Skeletal muscle tissue (tissue), 4 donors: ENCODE measurements around the gene SNX25. TPM values are rescaled to one million over a fixed set of nuclear protein-coding genes. Genes with fewer than 3 reads are reported as not detected.
"Not testable (repeated sequence)": the region's sequence is repeated elsewhere in the genome, so short reads cannot be mapped to it uniquely, and the experiment has no call there.

Source experiments
- H3K27ac ChIP-seq: one replicate; pipeline ENCODE4 v1.7.0; 2013; ENCODE audit warnings: mild to moderate bottlenecking, low read depth, low read length, inconsistent platforms
- H3K27me3 ChIP-seq, 3 donors: one replicate each; pipeline ENCODE4 v1.7.0; 2013; ENCODE audit warnings: low read length in 3 of 3; ENCODE audit not compliant: control insufficient read depth in 3 of 3, insufficient read depth in 3 of 3
- H3K36me3 ChIP-seq, 3 donors: one replicate each; pipeline ENCODE4 v1.7.0; 2013; ENCODE audit warnings: low read length in 3 of 3; ENCODE audit not compliant: control insufficient read depth in 3 of 3, insufficient read depth in 3 of 3
- H3K4me1 ChIP-seq, 3 donors: one replicate each; pipeline ENCODE4 v1.7.0; 2013; ENCODE audit warnings: low read length in 3 of 3, mild to moderate bottlenecking in 3 of 3; ENCODE audit not compliant: control insufficient read depth in 3 of 3, insufficient read depth in 3 of 3
- H3K4me3 ChIP-seq, 3 donors: one replicate each; pipeline ENCODE4 v1.7.0; 2013; ENCODE audit warnings: low read length in 3 of 3
- H3K9ac ChIP-seq, 3 donors: one replicate each; pipeline ENCODE4 v1.7.0; 2013; ENCODE audit warnings: low read length in 3 of 3, mild to moderate bottlenecking in 3 of 3, moderate library complexity in 2 of 3, low read depth in 1 of 3
- H3K9me3 ChIP-seq, 3 donors: one replicate each; pipeline ENCODE4 v1.7.0; 2013; ENCODE audit warnings: low read length in 3 of 3; ENCODE audit not compliant: control insufficient read depth in 3 of 3
- total RNA-seq: library from RNA; depleted of rRNA; stranded (reverse); fragments of >200 nt; gene quantifications from one replicate; pipeline ENCODE4 v1.2.3, GENCODE V29; 2014
- donor health status: Osteomylitis.

SNX25 gene
- total RNA-seq, 1 donor from 2014 or later: 12.5 TPM

GRCh38 chr4:185227713-185228278, 18.4 kb downstream of the SNX25 start:
- Histone ChIP-seq H3K36me3 (no peaks in the 10 kb centered on the region), H3K9ac (no peak overlapping the region), H3K4me1 (peaks cover 0 to 10% (median 7%) of the 10 kb centered on the region in 3 donors), H3K27me3 (no peaks in the 10 kb centered on the region), H3K9me3 (no peaks in the 10 kb centered on the region), H3K27ac (no peak overlapping the region), H3K4me3 (no peak overlapping the region)

GRCh38 chr4:185229021-185229818, 19.8 kb downstream of the SNX25 start:
- no peaks in the 10 kb centered on the region for H3K9me3 ChIP-seq
- H3K4me1 ChIP-seq: peaks cover 0 to 10% (median 7%) of the 10 kb centered on the region in 3 donors
- no peak overlapping the region for H3K4me3 ChIP-seq
- no peaks in the 10 kb centered on the region for H3K27me3 ChIP-seq
- no peak overlapping the region for H3K27ac ChIP-seq
- H3K36me3 ChIP-seq: no peaks in the 10 kb centered on the region
- no peak overlapping the region for H3K9ac ChIP-seq

- Histone ChIP-seq H3K9me3 (no peaks in the 10 kb centered on the region), H3K4me3 (no peak overlapping the region), H3K9ac (no peak overlapping the region), H3K27ac (no peak overlapping the region), H3K36me3 (no peaks in the 10 kb centered on the region), H3K27me3 (no peaks in the 10 kb centered on the region), H3K4me1 (peaks cover 0 to 5% (median 4%) of the 10 kb centered on the region in 3 donors)
Observed at GRCh38 chr4:185232370-185232769, 23.0 kb downstream of the SNX25 start.

GRCh38 chr4:185235119-185235842, 25.9 kb downstream of the SNX25 start:
- Histone ChIP-seq H3K9ac (no peak overlapping the region), H3K9me3 (no peaks in the 10 kb centered on the region), H3K4me1 (peaks cover 0 to 2% (median 0%) of the 10 kb centered on the region in 3 donors), H3K27me3 (no peaks in the 10 kb centered on the region), H3K36me3 (no peaks in the 10 kb centered on the region), H3K27ac (no peak overlapping the region), H3K4me3 (no peak overlapping the region)

- H3K4me3 ChIP-seq: no peak overlapping the region
- peaks cover 0 to 2% (median 0%) of the 10 kb centered on the region in 3 donors for H3K4me1 ChIP-seq
- H3K36me3 ChIP-seq: no peaks in the 10 kb centered on the region
- H3K9ac ChIP-seq: no peak overlapping the region
- no peak overlapping the region for H3K27ac ChIP-seq
- H3K9me3 ChIP-seq: no peaks in the 10 kb centered on the region
- H3K27me3 ChIP-seq: no peaks in the 10 kb centered on the region
Observed at GRCh38 chr4:185235843-185236503, 26.6 kb downstream of the SNX25 start.

GRCh38 chr4:185237175-185237574, 27.8 kb downstream of the SNX25 start:
- Histone ChIP-seq H3K9me3 (no peaks in the 10 kb centered on the region), H3K27ac (no peak overlapping the region), H3K9ac (no peak overlapping the region), H3K4me3 (no peak overlapping the region), H3K27me3 (no peaks in the 10 kb centered on the region), H3K4me1 (peaks cover 0 to 2% (median 0%) of the 10 kb centered on the region in 3 donors), H3K36me3 (no peaks in the 10 kb centered on the region)

- peaks cover 0 to 5% (median 0%) of the 10 kb centered on the region in 3 donors for H3K4me1 ChIP-seq
- H3K9me3 ChIP-seq: no peaks in the 10 kb centered on the region
- H3K36me3 ChIP-seq: no peaks in the 10 kb centered on the region
- no peaks in the 10 kb centered on the region for H3K27me3 ChIP-seq
- H3K27ac ChIP-seq: no peak overlapping the region
- no peak overlapping the region for H3K9ac ChIP-seq
- H3K4me3 ChIP-seq: no peak overlapping the region
Observed at GRCh38 chr4:185238215-185238681, 28.9 kb downstream of the SNX25 start.

GRCh38 chr4:185238750-185239149, 29.4 kb downstream of the SNX25 start:
- H3K27ac ChIP-seq: no peak overlapping the region
- no peak overlapping the region for H3K9ac ChIP-seq
- H3K4me3 ChIP-seq: no peak overlapping the region
- no peaks in the 10 kb centered on the region for H3K9me3 ChIP-seq
- no peaks in the 10 kb centered on the region for H3K36me3 ChIP-seq
- H3K4me1 ChIP-seq: peaks cover 0 to 5% (median 0%) of the 10 kb centered on the region in 3 donors
- H3K27me3 ChIP-seq: no peaks in the 10 kb centered on the region

- not testable (repeated sequence) for H3K27ac ChIP-seq, H3K9ac ChIP-seq, H3K9me3 ChIP-seq, H3K4me3 ChIP-seq, H3K4me1 ChIP-seq, H3K27me3 ChIP-seq, H3K36me3 ChIP-seq
Observed at GRCh38 chr4:185240486-185240885, 31.1 kb downstream of the SNX25 start.
